GM18499 (cell line): Measurements from ENCODE around the gene AGPS.
"Not testable (repeated sequence)": the region's sequence is repeated elsewhere in the genome, so short reads cannot be mapped to it uniquely, and the experiment has no call there.

Experiments used
- ATAC-seq: cut with Tn5 transposase; IDR thresholded peaks from one replicate; pipeline ENCODE4 v1.9.1; 2021; ENCODE audit warnings: moderate number of reproducible peaks; ENCODE audit not compliant: insufficient read depth, unreplicated experiment

AGPS gene

GRCh38 chr2:177465400-177466138 is 73.0 kb downstream of the AGPS start:
- no peak for ATAC-seq

- ATAC-seq: no peak
These were observed 74.0 kb downstream of the AGPS start for GRCh38 chr2:177466337-177467195.

- no peak for ATAC-seq
These were observed 75.1 kb downstream of the AGPS start for GRCh38 chr2:177467646-177468045.

GRCh38 chr2:177471990-177472389 is 79.4 kb downstream of the AGPS start:
- no peak for ATAC-seq

GRCh38 chr2:177474301-177474700 is 81.7 kb downstream of the AGPS start:
- no peak for ATAC-seq

- ATAC-seq: no peak
These were observed 82.4 kb downstream of the AGPS start for GRCh38 chr2:177474998-177475397.

- no peak for ATAC-seq
These were observed 84.3 kb downstream of the AGPS start for GRCh38 chr2:177476897-177477296.

- no peak for ATAC-seq
These were observed 85.5 kb downstream of the AGPS start for GRCh38 chr2:177478029-177478428.

- ATAC-seq: no peak
These were observed 86.3 kb downstream of the AGPS start for GRCh38 chr2:177478907-177479306.

- ATAC-seq: no peak
These were observed 89.6 kb downstream of the AGPS start for GRCh38 chr2:177482195-177482594.

- no peak for ATAC-seq
These were observed 91.0 kb downstream of the AGPS start for GRCh38 chr2:177483531-177483930.

- ATAC-seq: no peak
These were observed 91.7 kb downstream of the AGPS start for GRCh38 chr2:177484180-177484795.

- not testable (repeated sequence) for ATAC-seq
These were observed 93.1 kb downstream of the AGPS start for GRCh38 chr2:177485657-177486056.

- no peak for ATAC-seq
These were observed 97.2 kb downstream of the AGPS start for GRCh38 chr2:177489719-177490301.

- no peak for ATAC-seq
These were observed 103.4 kb downstream of the AGPS start for GRCh38 chr2:177495945-177496344.

- no peak for ATAC-seq
These were observed 104.3 kb downstream of the AGPS start for GRCh38 chr2:177496921-177497320.

GRCh38 chr2:177501186-177501585 is 108.6 kb downstream of the AGPS start:
- ATAC-seq: no peak

GRCh38 chr2:177506505-177506904 is 113.9 kb downstream of the AGPS start:
- ATAC-seq: no peak

- ATAC-seq: no peak
These were observed 114.4 kb downstream of the AGPS start for GRCh38 chr2:177506998-177507397.

GRCh38 chr2:177516824-177517544 is 124.4 kb downstream of the AGPS start:
- no peak for ATAC-seq
